Smooth muscle cell (in vitro differentiated cells): ENCODE measurements around the gene CLECL1. TPM values are rescaled to one million over a fixed set of nuclear protein-coding genes. Genes with fewer than 3 reads are reported as not detected.

Source experiments
- DNase-seq: peaks from one replicate; lab custom pipeline; 2025; ENCODE audit not compliant: unreplicated experiment; lab: John Stamatoyannopoulos, UW
- H2AFZ ChIP-seq: fragments of 200-600 bp; sonication (generic); 2 replicates; pipeline ENCODE4 v1.6.0; 2016; ENCODE audit warnings: antibody characterized with exemption, low read depth, mild to moderate bottlenecking
- H3F3A ChIP-seq: fragments of 200-600 bp; sonication (generic); 2 replicates; pipeline ENCODE4 v1.6.0; 2017; ENCODE audit warnings: antibody characterized with exemption, low read depth
- H3K27ac ChIP-seq: fragments of 200-600 bp; sonication (generic); 2 replicates; pipeline ENCODE4 v1.5.1; 2016; ENCODE audit warnings: low read depth, mild to moderate bottlenecking
- H3K27me3 ChIP-seq: fragments of 200-600 bp; sonication (generic); 2 replicates; pipeline ENCODE4 v1.6.1; 2016; ENCODE audit warnings: low read depth, mild to moderate bottlenecking
- H3K36me3 ChIP-seq: fragments of 200-600 bp; sonication (generic); 2 replicates; pipeline ENCODE4 v1.5.1; 2016; ENCODE audit warnings: low read depth
- H3K4me1 ChIP-seq: fragments of 200-600 bp; sonication (generic); 2 replicates; pipeline ENCODE4 v1.5.1; 2016; ENCODE audit warnings: low read depth
- H3K4me2 ChIP-seq: fragments of 200-600 bp; sonication (generic); 2 replicates; pipeline ENCODE4 v1.6.0; 2016; ENCODE audit warnings: mild to moderate bottlenecking
- H3K4me3 ChIP-seq: fragments of 200-600 bp; sonication (generic); 2 replicates; pipeline ENCODE4 v1.5.1; 2016; ENCODE audit warnings: mild to moderate bottlenecking
- H3K79me2 ChIP-seq: fragments of 200-600 bp; sonication (generic); 2 replicates; pipeline ENCODE4 v1.6.0; 2016; ENCODE audit warnings: low read depth, mild to moderate bottlenecking
- H3K9ac ChIP-seq: fragments of 200-600 bp; sonication (generic); 2 replicates; pipeline ENCODE4 v1.6.0; 2016; ENCODE audit warnings: low read depth
- H3K9me3 ChIP-seq: fragments of 200-600 bp; sonication (generic); replicated peaks from 2 replicates; pipeline ENCODE4 v1.5.1; 2016; ENCODE audit warnings: low read depth
- H4K20me1 ChIP-seq: fragments of 200-600 bp; sonication (generic); 2 replicates; pipeline ENCODE4 v1.6.0; 2016; ENCODE audit warnings: low read depth
- WGBS: methylation state at CpG from one replicate; pipeline ENCODE4 v1.1.7; 2016; ENCODE audit warnings: low lambda C conversion rate; 5-methylcytosine and 5-hydroxymethylcytosine counted together
- polyA plus RNA-seq: library from polyadenylated mRNA; unstranded; fragments of >200 nt; fragmentation: Nextera tagmentation; extraction: Ambion mirVana; gene quantifications from 2 replicates; pipeline ENCODE4 v1.2.1, GENCODE V29; 2016
- total RNA-seq: library from RNA; depleted of rRNA; stranded (reverse); fragments of >200 nt; gene quantifications from 2 replicates; pipeline ENCODE4 v1.2.3, GENCODE V29; 2014
- TF ChIP-seq, protein P1 (sequence below): fragments of 200-600 bp; sonication (generic); IDR thresholded peaks from 2 replicates; pipeline ENCODE4 v1.5.1; 2017; ENCODE audit warnings: borderline replicate concordance, mild to moderate bottlenecking, antibody characterized with exemption; ENCODE audit not compliant: insufficient read depth, poor library complexity, severe bottlenecking

CLECL1 gene
- total and polyA plus RNA-seq, 2 experiments from 2014 or later: not detected

DNA sequence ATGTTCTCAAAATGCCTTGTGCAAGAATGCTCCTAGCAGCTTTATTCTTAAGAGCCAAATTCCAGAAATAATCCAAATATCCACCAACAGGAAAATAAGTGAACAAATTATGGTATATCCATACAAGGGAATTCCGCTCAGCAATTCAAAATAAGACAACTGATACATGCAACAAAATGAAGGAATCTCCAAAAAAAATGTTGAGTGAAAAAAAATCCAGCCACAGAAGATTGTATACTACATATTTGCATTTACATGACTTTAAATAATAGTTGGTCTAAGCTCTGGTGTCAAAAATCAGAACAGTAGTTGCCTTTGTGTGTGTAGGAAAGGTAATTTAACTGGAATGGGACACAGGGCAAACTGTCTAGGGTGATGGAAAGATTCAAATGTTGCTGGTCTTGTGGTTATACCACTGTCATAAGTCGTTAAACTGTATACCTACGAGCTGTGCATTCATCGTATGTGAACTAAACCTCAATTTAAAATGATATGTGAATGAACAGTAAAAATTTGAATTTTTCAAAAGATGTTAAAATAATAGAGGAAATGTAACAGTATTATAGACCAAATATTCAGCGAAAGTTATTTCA is 24.6 kb upstream of the CLECL1 start:
- no peaks in the 10 kb centered on the region for H4K20me1 ChIP-seq
- H3K4me1 ChIP-seq: peaks cover 10% of the 10 kb centered on the region
- H3K36me3 ChIP-seq: no peaks in the 10 kb centered on the region
- no peaks in the 10 kb centered on the region for H3K79me2 ChIP-seq
- no peak overlapping the region for H3K4me2 ChIP-seq
- 87% methylated on average over 5 of the region's 5 CpGs for whole genome bisulfite sequencing
- DNase-seq: no peak
- no peaks in the 10 kb centered on the region for H3F3A ChIP-seq
- no peaks in the 10 kb centered on the region for H3K9me3 ChIP-seq
- TF ChIP-seq, protein P1, sequence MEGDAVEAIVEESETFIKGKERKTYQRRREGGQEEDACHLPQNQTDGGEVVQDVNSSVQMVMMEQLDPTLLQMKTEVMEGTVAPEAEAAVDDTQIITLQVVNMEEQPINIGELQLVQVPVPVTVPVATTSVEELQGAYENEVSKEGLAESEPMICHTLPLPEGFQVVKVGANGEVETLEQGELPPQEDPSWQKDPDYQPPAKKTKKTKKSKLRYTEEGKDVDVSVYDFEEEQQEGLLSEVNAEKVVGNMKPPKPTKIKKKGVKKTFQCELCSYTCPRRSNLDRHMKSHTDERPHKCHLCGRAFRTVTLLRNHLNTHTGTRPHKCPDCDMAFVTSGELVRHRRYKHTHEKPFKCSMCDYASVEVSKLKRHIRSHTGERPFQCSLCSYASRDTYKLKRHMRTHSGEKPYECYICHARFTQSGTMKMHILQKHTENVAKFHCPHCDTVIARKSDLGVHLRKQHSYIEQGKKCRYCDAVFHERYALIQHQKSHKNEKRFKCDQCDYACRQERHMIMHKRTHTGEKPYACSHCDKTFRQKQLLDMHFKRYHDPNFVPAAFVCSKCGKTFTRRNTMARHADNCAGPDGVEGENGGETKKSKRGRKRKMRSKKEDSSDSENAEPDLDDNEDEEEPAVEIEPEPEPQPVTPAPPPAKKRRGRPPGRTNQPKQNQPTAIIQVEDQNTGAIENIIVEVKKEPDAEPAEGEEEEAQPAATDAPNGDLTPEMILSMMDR: no peak
- no peak overlapping the region for H2AFZ ChIP-seq
- H3K27ac ChIP-seq: no peak overlapping the region
- H3K9ac ChIP-seq: no peak overlapping the region
- no peak overlapping the region for H3K4me3 ChIP-seq
- no peaks in the 10 kb centered on the region for H3K27me3 ChIP-seq

DNA sequence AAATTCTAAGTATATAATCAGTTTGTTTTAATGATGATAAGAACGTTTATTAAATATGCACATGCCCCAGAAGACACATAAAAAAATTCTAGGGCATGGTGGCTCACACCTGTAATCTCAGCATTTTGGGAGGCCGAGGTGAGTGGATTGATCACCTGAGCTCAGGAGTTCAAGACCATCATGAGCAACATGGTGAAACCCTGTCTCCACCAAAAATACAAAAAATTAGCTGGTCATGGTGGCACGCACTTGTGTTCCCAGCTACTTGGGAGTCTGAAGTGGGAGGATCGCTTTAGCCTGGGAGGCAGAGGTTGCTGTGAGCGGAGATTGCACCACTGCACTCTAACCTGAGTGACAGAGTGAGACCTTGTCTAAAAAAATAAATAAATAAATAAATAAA is 23.8 kb upstream of the CLECL1 start:
- Histone ChIP-seq H3K27ac (no peak overlapping the region), H3K27me3 (no peaks in the 10 kb centered on the region), H3K9me3 (no peaks in the 10 kb centered on the region), H3K4me2 (no peak overlapping the region), H3K9ac (no peak overlapping the region), H3K4me3 (no peak overlapping the region), H3K4me1 (peaks cover 10% of the 10 kb centered on the region), H3F3A (no peaks in the 10 kb centered on the region), H4K20me1 (no peaks in the 10 kb centered on the region), H3K36me3 (no peaks in the 10 kb centered on the region), H2AFZ (no peak overlapping the region), H3K79me2 (no peaks in the 10 kb centered on the region)
- 91% methylated on average over 5 of the region's 5 CpGs for WGBS
- TF ChIP-seq, protein P1: no peak
- no peak for DNase-seq

DNA sequence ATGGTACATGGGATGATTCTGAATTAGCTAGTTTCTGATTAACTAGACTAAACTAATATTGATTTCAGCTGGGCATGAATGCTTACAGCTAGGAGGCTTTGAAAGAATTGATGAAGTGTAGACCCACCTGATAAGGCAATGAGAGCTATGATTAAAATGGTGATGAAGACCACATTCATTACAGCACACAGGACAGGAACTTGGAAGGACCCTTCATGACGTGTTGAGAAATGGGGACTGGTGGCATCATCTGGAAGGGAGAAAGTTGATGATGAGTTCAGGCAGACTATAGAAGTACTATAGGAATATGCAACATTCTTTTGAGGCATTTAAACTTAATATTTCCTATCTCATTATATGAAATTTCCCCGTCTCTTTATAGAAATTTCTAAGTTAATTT is 23.3 kb upstream of the CLECL1 start:
- WGBS: 93% methylated on average over 2 of the region's 2 CpGs
- Histone ChIP-seq H3K4me3 (no peak overlapping the region), H3K4me1 (peaks cover 6% of the 10 kb centered on the region), H3K4me2 (no peak overlapping the region), H3F3A (no peaks in the 10 kb centered on the region), H3K9ac (no peak overlapping the region), H3K36me3 (no peaks in the 10 kb centered on the region), H3K27me3 (no peaks in the 10 kb centered on the region), H4K20me1 (no peaks in the 10 kb centered on the region), H3K9me3 (no peaks in the 10 kb centered on the region), H3K27ac (no peak overlapping the region), H3K79me2 (no peaks in the 10 kb centered on the region), H2AFZ (no peak overlapping the region)
- TF ChIP-seq, protein P1: no peak
- no peak for DNase-seq

DNA sequence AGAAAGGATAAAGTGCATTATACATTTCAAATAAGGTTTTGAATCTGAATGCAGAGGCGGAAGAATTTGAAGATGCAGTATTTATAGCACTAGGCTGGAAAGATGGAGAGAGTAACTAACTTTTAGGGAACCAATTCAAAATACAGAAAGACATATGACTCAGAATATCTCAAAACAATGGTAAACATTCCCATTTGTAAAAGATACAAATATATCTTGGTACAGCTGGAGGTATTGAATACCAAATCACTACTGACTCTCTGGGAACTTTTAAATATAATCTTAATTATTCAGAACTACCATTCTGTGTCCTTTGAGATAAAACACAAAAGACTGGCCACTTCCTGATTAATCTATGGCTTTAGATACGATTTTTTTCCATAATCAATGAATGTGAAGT is 22.7 kb upstream of the CLECL1 start:
- no peak overlapping the region for H3K9ac ChIP-seq
- WGBS: 89% methylated on average over 2 of the region's 2 CpGs
- no peak for DNase-seq
- no peaks in the 10 kb centered on the region for H3K36me3 ChIP-seq
- no peak overlapping the region for H3K4me2 ChIP-seq
- no peaks in the 10 kb centered on the region for H3K27me3 ChIP-seq
- H3K79me2 ChIP-seq: no peaks in the 10 kb centered on the region
- H3K27ac ChIP-seq: no peak overlapping the region
- H3F3A ChIP-seq: no peaks in the 10 kb centered on the region
- H4K20me1 ChIP-seq: no peaks in the 10 kb centered on the region
- no peaks in the 10 kb centered on the region for H3K9me3 ChIP-seq
- no peak overlapping the region for H3K4me3 ChIP-seq
- no peak overlapping the region for H2AFZ ChIP-seq
- TF ChIP-seq, protein P1: no peak
- H3K4me1 ChIP-seq: peaks cover 2% of the 10 kb centered on the region
